Tibial nerve (tissue), 4 donors: ENCODE results near the gene PEF1. TPM values are rescaled to one million over a fixed set of nuclear protein-coding genes. Genes with fewer than 3 reads are reported as not detected.

ENCODE experiments used
- DNase-seq, 2 donors: peaks; one replicate each; pipeline ENCODE4 v3.0.0-alpha.2; 2019; ENCODE audit warnings: low spot score in 2 of 2
- H3K27ac ChIP-seq, 4 donors: fragments of 200-600 bp; sonication (generic) in 3 of 4; one replicate each; pipeline ENCODE4 v1.5.1; 2017 to 2019; ENCODE audit warnings: mild to moderate bottlenecking in 1 of 4
- H3K27me3 ChIP-seq, 2 donors: fragments of 200-600 bp; sonication (generic) in 1 of 2; one replicate each; pipeline versions ENCODE4 v1.5.1 to v1.6.0; 2017 to 2019
- H3K36me3 ChIP-seq, 3 donors: fragments of 200-600 bp; sonication (generic); one replicate each; pipeline ENCODE4 v1.5.1; 2018 to 2019
- H3K4me1 ChIP-seq, 4 donors: fragments of 200-600 bp; sonication (generic) in 3 of 4; one replicate each; pipeline ENCODE4 v1.5.1; 2017 to 2019
- H3K4me3 ChIP-seq, 4 donors: fragments of 200-600 bp; sonication (generic) in 3 of 4; one replicate each; pipeline ENCODE4 v1.5.1; 2017 to 2019; ENCODE audit warnings: mild to moderate bottlenecking in 1 of 4, moderate library complexity in 1 of 4
- H3K9me3 ChIP-seq, 4 donors: fragments of 200-600 bp; sonication (generic) in 3 of 4; one replicate each; pipeline ENCODE4 v1.5.1; 2017 to 2019
- EP300 ChIP-seq, 2 donors: sonication (generic); formaldehyde crosslinking; IDR thresholded peaks; one replicate each; pipeline ENCODE4 v1.6.1; 2017; ENCODE audit warnings: antibody characterized with exemption in 2 of 2, mild to moderate bottlenecking in 1 of 2
- POLR2A ChIP-seq, 2 donors: fragments of 450-650 bp; IDR thresholded peaks; one replicate each; pipeline ENCODE4 v1.6.1; 2017; ENCODE audit warnings: antibody characterized with exemption in 2 of 2, mild to moderate bottlenecking in 2 of 2, moderate library complexity in 2 of 2
- WGBS, 2 donors: methylation state at CpG; one replicate each; pipeline ENCODE4 v1.1.5; 2018; 5-methylcytosine and 5-hydroxymethylcytosine counted together
- total RNA-seq, 4 donors: library from RNA; depleted of rRNA; stranded (reverse); fragments of >200 nt; gene quantifications; one replicate each; pipeline ENCODE4 v1.1.0, GENCODE V29; 2016
- TF ChIP-seq, protein P1 (sequence below), 5 experiments: fragments of 200-600 bp in 3 of 5; fragments of 450-650 bp in 2 of 5; sonication (generic) in 3 of 5; IDR thresholded peaks; one replicate each; pipeline ENCODE4 v1.5.1; 2016 to 2019; ENCODE audit warnings: antibody characterized with exemption in 5 of 5, mild to moderate bottlenecking in 3 of 5, moderate library complexity in 2 of 5

The PEF1 gene
- total RNA-seq, 4 donors from 2014 or later = 62.5 to 108 (median 89.7) TPM

DNA sequence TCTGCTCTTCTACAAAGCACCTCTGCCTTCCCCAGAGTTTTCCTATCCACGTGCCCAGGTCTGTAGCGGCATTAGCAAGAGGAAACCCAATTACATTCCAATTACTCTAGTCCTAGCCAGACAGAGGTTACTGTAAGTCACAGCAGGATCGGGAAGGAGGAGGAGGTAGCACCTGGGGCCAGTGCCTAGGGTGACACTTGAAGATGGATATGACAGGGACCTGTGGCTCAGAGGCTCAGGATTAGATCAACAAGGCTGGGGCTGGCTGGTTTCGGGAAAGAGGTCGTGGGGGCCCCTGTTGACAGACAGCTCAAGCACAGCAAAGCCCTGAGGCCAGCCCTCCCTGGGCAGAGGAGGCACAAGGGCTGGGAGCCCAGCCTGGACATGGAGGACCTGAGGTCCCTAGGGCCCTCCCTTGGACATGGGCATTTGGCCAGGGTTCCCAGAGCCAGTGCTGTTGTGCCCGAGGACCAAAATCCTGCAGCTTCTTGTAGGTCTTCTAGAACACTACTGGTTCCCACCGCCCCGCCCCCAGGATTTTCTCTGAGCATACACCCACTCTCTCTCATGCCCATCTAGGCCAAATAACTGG is 30.2 kb downstream of the PEF1 start:
- Histone ChIP-seq H3K4me1 (peaks cover 0 to 14% (median 8%) of the 10 kb centered on the region in 4 donors), H3K9me3 (no peaks in the 10 kb centered on the region), H3K27me3 (peaks cover 0 to 33% of the 10 kb centered on the region in 2 donors), H3K27ac (no peak overlapping the region), H3K4me3 (no peak overlapping the region), H3K36me3 (no peaks in the 10 kb centered on the region)
- no peak for TF ChIP-seq EP300 (IDR thresholded peaks at IDR 0.05)
- TF ChIP-seq, protein P1, sequence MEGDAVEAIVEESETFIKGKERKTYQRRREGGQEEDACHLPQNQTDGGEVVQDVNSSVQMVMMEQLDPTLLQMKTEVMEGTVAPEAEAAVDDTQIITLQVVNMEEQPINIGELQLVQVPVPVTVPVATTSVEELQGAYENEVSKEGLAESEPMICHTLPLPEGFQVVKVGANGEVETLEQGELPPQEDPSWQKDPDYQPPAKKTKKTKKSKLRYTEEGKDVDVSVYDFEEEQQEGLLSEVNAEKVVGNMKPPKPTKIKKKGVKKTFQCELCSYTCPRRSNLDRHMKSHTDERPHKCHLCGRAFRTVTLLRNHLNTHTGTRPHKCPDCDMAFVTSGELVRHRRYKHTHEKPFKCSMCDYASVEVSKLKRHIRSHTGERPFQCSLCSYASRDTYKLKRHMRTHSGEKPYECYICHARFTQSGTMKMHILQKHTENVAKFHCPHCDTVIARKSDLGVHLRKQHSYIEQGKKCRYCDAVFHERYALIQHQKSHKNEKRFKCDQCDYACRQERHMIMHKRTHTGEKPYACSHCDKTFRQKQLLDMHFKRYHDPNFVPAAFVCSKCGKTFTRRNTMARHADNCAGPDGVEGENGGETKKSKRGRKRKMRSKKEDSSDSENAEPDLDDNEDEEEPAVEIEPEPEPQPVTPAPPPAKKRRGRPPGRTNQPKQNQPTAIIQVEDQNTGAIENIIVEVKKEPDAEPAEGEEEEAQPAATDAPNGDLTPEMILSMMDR (IDR thresholded peaks at IDR 0.05) = no peak
- TF ChIP-seq POLR2A (IDR thresholded peaks at IDR 0.05) = no peak
- no peak for DNase-seq
- WGBS, 2 donors = 69 to 80% methylated on average over 8 of the region's 8 CpGs

DNA sequence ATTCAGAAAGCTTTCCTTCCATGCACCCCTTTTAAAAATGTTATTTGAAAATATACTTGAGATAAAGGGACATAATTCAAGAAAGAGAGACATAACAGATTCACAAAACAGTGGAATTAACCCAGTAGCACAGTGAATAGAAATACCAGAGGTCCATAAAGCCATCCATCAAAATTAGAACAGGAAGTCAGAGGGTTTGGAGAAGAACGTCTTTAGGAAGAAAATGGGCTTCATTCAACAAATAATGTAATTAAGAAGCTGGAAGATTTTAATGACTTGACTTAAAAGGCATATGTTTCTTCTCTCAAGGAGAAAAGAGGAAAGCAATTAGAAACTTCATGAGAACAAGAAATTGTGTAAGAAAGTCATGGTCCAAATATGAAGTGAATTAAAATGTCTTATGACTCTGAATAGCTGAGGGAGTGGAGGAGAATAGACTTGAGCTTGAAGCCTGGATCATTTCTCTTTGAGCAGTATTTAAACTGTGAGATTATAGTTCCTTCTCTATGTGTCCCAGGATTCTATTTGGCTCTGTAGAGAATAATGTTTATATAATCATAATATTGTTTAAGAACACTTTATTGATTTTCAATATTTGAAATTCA is 35.1 kb downstream of the PEF1 start:
- TF ChIP-seq EP300 (IDR thresholded peaks at IDR 0.05) (no peak), POLR2A (IDR thresholded peaks at IDR 0.05) (no peak)
- TF ChIP-seq, protein P1 (IDR thresholded peaks at IDR 0.05) = no peak
- H3K4me3 ChIP-seq = no peak overlapping the region
- H3K4me1 ChIP-seq = no peaks in the 10 kb centered on the region
- 11 to 20% methylated on average over 1 of the region's 1 CpG for WGBS, 2 donors
- DNase-seq = no peak
- no peaks in the 10 kb centered on the region for H3K27me3 ChIP-seq
- H3K36me3 ChIP-seq = no peaks in the 10 kb centered on the region
- H3K9me3 ChIP-seq = no peaks in the 10 kb centered on the region
- H3K27ac ChIP-seq = no peak overlapping the region

DNA sequence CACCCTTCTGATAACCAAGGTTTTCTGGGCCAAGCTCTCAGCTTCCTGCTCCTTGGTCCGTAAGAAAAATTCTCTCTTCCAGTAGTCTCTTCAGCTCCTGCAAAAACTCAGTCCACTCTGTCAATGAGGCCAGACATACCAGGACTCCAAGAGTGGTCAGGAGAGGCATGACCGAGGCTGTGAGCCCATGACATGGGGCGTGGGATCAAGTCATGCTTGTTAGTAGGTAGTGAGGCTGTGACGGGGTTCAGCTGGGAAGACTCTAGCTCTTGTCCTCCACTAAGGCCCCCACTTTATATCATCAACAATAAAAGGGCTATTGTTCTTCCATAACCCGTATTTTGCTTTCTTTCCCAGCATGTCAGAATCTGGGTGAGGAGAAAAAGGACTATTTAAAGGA is 37.3 kb downstream of the PEF1 start:
- Histone ChIP-seq H3K4me3 (no peak overlapping the region), H3K9me3 (no peaks in the 10 kb centered on the region), H3K4me1 (no peaks in the 10 kb centered on the region), H3K36me3 (no peaks in the 10 kb centered on the region), H3K27ac (no peak overlapping the region), H3K27me3 (no peaks in the 10 kb centered on the region)
- TF ChIP-seq, protein P1 (IDR thresholded peaks at IDR 0.05) = no peak
- TF ChIP-seq EP300 (IDR thresholded peaks at IDR 0.05) (no peak), POLR2A (IDR thresholded peaks at IDR 0.05) (no peak)
- WGBS, 2 donors = 49 to 71% methylated on average over 5 of the region's 5 CpGs
- DNase-seq = no peak

DNA sequence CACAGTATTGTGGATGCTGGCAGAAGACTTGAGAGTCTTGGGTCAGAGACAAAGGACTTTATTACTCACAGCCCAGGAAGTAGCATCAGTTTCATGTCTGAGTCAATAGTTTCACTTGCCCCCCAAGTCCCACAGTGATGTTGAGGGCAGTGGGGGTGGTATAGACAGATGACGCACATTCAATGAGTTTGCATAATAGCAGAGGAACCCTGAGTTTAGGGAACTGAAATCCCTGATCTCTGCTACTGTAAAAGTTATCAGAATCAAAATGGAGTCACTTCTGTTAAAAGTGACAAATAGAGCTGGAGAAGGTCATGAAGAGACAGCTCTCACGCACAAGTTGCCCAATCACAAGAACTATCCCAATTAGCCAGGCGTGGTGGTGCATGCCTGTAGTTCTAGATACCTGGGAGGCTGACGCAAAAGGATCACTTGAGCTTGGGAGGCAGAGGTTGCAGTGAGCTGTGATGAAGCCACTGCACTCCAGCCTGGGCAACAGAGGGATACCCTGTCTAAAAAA is 38.7 kb downstream of the PEF1 start:
- H3K27ac ChIP-seq = no peak overlapping the region
- H3K9me3 ChIP-seq = no peaks in the 10 kb centered on the region
- 81% methylated on average over 4 of the region's 4 CpGs for WGBS, 2 donors
- no peak overlapping the region for H3K4me3 ChIP-seq
- no peaks in the 10 kb centered on the region for H3K36me3 ChIP-seq
- no peak for DNase-seq
- H3K4me1 ChIP-seq = no peaks in the 10 kb centered on the region
- H3K27me3 ChIP-seq = no peaks in the 10 kb centered on the region
- TF ChIP-seq EP300 (IDR thresholded peaks at IDR 0.05) (no peak), POLR2A (IDR thresholded peaks at IDR 0.05) (no peak)
- TF ChIP-seq, protein P1 (IDR thresholded peaks at IDR 0.05) = no peak

DNA sequence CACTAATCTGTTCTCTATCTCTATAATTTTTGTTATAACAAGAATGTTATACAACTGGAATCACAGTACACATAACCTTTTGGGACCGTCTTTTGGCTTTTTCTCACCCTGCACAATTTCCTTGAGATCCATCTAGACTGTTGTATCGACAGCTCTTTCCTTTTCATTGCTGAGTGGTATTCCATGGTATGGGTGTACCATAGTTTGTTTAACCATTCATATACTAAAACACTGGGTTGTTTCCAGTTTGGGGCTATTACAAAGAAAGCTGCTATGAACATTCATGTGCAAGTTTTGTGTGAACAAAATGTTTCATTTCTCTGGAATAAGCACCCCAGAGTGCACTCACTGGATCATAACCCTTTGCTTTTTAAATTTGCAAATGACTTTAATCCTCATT is 42.6 kb downstream of the PEF1 start:
- H3K36me3 ChIP-seq = no peaks in the 10 kb centered on the region
- TF ChIP-seq EP300 (IDR thresholded peaks at IDR 0.05) (no peak), POLR2A (IDR thresholded peaks at IDR 0.05) (no peak)
- TF ChIP-seq, protein P1 (IDR thresholded peaks at IDR 0.05) = no peak
- no peaks in the 10 kb centered on the region for H3K9me3 ChIP-seq
- no peak overlapping the region for H3K27ac ChIP-seq
- no peaks in the 10 kb centered on the region for H3K27me3 ChIP-seq
- H3K4me1 ChIP-seq = no peaks in the 10 kb centered on the region
- no peak for DNase-seq
- WGBS, 2 donors = 95 to 98% methylated on average over 2 of the region's 2 CpGs
- H3K4me3 ChIP-seq = no peak overlapping the region
